PFSK-1 (cell line): ENCODE data around the gene ITGAX.

Experiments
- FOXP2 ChIP-seq: optimal IDR thresholded peaks from 2 replicates; pipeline ENCODE3; 2011; ENCODE audit warnings: borderline replicate concordance, control low read depth, inconsistent platforms; ENCODE audit not compliant: insufficient read depth; ENCODE audit errors: extremely low read length, extremely low read depth
- POLR2AphosphoS5 ChIP-seq: IDR thresholded peaks from 2 replicates; pipeline ENCODE4 v1.6.1; 2012; ENCODE audit warnings: low read depth, mild to moderate bottlenecking, control low read depth, low read length, moderate library complexity
- REST ChIP-seq, 2 experiments: IDR thresholded peaks; 2 replicates each; pipeline versions ENCODE4 v1.6.1 to v1.8.0; 2011 to 2012; ENCODE audit warnings: low read depth in 2 of 2, low read length in 2 of 2, control low read depth in 1 of 2, inconsistent platforms in 1 of 2, mild to moderate bottlenecking in 1 of 2, moderate library complexity in 1 of 2; ENCODE audit not compliant: insufficient read depth in 1 of 2
- SIN3A ChIP-seq: IDR thresholded peaks from 2 replicates; pipeline ENCODE4 v1.6.1; 2012; ENCODE audit warnings: mild to moderate bottlenecking, low read length, moderate library complexity, borderline replicate concordance; ENCODE audit not compliant: insufficient read depth
- TAF1 ChIP-seq: IDR thresholded peaks from 2 replicates; pipeline ENCODE4 v1.6.1; 2012; ENCODE audit warnings: low read length, control low read depth, borderline replicate concordance; ENCODE audit not compliant: insufficient read depth

DNA sequence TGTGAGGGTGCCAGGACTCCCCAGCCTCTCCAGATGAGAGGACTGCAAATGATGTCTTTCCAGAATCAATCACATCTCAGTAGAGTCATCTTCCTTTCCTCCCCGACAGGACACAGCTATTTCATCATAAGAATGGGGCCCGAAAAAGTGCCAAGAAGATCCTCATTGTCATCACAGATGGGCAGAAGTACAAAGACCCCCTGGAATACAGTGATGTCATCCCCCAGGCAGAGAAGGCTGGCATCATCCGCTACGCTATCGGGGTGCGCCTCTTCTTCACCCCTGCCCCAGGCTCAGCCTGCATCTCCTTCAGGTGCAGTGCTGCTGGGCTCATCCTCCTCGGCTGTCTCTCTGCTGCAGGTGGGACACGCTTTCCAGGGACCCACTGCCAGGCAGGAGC, 52.4 kb downstream of the ITGAX start:
- TF ChIP-seq POLR2AphosphoS5 (no peak), TAF1 (no peak), REST (IDR thresholded peaks at IDR 0.05; ENCODE audit: insufficient read depth in 1 of 2, low read depth in 2 of 2, low read length in 2 of 2) (no peak), SIN3A (no peak), FOXP2 (no peak)
